Calu3 (cell line): ENCODE results near the gene MRPL1. TPM values are rescaled to one million over a fixed set of nuclear protein-coding genes. Genes with fewer than 3 reads are reported as not detected.

ENCODE experiments used
- BruUV-seq: library from RNA; stranded (reverse); fragments of 400-500 nt; replicated peaks from 2 replicates; lab custom pipeline; 2021; lab: Mats Ljungman, UMichigan
- CTCF ChIA-PET: fragments of 300-600 bp; sonication (Branson Sonifier 250); formaldehyde crosslinking; loops from one replicate; lab custom pipeline; 2022; ENCODE audit warnings: antibody characterized with exemption; lab: Charles Lee
- DNase-seq: peaks from one replicate; pipeline ENCODE4 v3.0.0; 2022
- H3K27ac Mint-ChIP-seq: one replicate; pipeline ENCODE4 v1.8.0; 2022; ENCODE audit warnings: mixed read lengths; ENCODE audit not compliant: unreplicated experiment
- H3K27me3 Mint-ChIP-seq: one replicate; pipeline ENCODE4 v1.8.0; 2022; ENCODE audit warnings: mixed read lengths; ENCODE audit not compliant: unreplicated experiment
- H3K36me3 Mint-ChIP-seq: one replicate; pipeline ENCODE4 v1.8.0; 2022; ENCODE audit warnings: mild to moderate bottlenecking, moderate library complexity, mixed read lengths; ENCODE audit not compliant: insufficient read depth, unreplicated experiment
- H3K4me1 Mint-ChIP-seq: one replicate; pipeline ENCODE4 v1.8.0; 2022; ENCODE audit warnings: mild to moderate bottlenecking, low read depth, mixed read lengths; ENCODE audit not compliant: unreplicated experiment
- H3K4me3 Mint-ChIP-seq: one replicate; pipeline ENCODE4 v1.8.0; 2022; ENCODE audit warnings: mild to moderate bottlenecking, low read depth, moderate library complexity, mixed read lengths; ENCODE audit not compliant: unreplicated experiment
- H3K9me3 Mint-ChIP-seq: one replicate; pipeline ENCODE4 v1.8.0; 2022; ENCODE audit warnings: low read depth, mixed read lengths; ENCODE audit not compliant: unreplicated experiment
- intact Hi-C: fragments of 100-400 bp; cut with micrococcal nuclease; formaldehyde crosslinking; loops from one replicate; pipeline ENCODE4 v1.10.0; 2022; ENCODE audit not compliant: unreplicated experiment
- total RNA-seq: library from RNA; stranded (reverse); gene quantifications from 2 replicates; pipeline ENCODE4 v1.2.3, GENCODE V29; 2022
- TF ChIP-seq, protein P1 (sequence below): fragments of 200-600 bp; IDR thresholded peaks from one replicate; pipeline ENCODE4 v1.8.0; 2022; ENCODE audit warnings: antibody characterized with exemption; ENCODE audit not compliant: unreplicated experiment

Gene MRPL1
- total RNA-seq, 1 experiment from 2014 or later = 29.3 TPM

DNA sequence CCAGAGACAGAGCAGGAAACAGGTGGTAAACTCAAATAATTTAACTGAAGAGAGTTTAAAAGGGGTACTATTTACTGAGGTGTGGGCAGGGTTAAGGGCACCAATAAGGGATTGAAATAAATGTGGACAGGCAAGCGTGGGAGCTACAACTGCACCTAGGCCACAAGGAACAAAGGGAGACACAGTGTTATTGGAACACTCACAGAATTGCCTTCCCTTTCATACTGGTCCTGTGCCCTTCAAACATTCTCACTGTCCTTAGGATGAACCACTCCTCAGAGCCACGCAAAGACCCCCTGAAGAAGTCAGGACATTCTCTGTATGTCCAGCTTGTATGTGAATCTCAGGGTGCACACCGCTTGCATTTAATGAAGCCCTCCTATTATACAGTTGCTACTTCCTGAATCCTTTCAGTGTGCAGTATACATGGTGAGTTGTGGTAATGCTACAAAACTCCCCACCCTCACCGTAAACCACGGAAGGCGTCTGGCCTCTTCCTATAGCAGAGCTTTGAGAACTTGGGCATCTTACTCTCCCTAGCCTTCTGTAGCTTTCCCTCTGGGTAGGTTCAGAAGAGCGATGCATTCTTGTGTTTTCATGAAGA lies 9.6 kb upstream of the MRPL1 start:
- intact Hi-C loops = no loop called here
- H3K4me3 Mint-ChIP-seq = no peak overlapping the region
- H3K9me3 Mint-ChIP-seq = no peaks in the 10 kb centered on the region
- DNase-seq = no peak
- H3K4me1 Mint-ChIP-seq = no peaks in the 10 kb centered on the region
- no peaks in the 10 kb centered on the region for H3K36me3 Mint-ChIP-seq
- no TSS peak for BruUV-seq
- no peak overlapping the region for H3K27ac Mint-ChIP-seq
- no peaks in the 10 kb centered on the region for H3K27me3 Mint-ChIP-seq
- TF ChIP-seq, protein P1, sequence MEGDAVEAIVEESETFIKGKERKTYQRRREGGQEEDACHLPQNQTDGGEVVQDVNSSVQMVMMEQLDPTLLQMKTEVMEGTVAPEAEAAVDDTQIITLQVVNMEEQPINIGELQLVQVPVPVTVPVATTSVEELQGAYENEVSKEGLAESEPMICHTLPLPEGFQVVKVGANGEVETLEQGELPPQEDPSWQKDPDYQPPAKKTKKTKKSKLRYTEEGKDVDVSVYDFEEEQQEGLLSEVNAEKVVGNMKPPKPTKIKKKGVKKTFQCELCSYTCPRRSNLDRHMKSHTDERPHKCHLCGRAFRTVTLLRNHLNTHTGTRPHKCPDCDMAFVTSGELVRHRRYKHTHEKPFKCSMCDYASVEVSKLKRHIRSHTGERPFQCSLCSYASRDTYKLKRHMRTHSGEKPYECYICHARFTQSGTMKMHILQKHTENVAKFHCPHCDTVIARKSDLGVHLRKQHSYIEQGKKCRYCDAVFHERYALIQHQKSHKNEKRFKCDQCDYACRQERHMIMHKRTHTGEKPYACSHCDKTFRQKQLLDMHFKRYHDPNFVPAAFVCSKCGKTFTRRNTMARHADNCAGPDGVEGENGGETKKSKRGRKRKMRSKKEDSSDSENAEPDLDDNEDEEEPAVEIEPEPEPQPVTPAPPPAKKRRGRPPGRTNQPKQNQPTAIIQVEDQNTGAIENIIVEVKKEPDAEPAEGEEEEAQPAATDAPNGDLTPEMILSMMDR = no peak
- CTCF ChIA-PET = no interaction called here

DNA sequence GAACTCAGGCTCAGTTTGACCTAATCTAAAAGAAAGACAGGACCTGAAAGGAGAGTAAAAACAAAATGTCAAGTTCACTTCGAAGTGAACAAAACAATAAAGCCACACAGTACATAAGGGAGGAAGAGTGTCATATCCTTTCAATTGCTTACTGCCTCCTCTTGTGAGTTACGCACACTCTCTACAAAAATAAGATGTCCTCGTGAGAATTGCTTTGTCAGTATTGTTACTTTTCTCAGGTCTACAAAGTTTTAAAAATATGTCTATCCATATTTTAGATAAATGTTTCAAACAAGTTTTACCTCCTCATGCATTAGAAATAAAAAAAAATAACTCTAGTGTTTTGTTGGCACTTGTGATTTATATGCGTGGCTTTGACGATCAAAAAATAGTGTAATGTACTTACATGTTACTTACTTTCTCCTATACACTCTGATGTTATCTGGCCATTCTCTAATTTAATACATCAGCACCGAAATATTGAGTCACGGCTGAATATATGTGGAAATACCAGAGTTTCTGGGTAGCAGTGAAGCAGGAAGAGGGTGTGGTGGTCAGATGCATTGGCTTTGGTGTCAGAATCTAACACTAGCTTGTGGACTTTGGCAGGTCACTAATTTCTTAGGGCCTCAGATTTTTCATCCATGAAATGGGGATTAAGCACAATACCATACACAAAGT lies 8.1 kb upstream of the MRPL1 start:
- Mint-ChIP-seq H3K27me3 (no peaks in the 10 kb centered on the region), H3K27ac (no peak overlapping the region), H3K9me3 (no peaks in the 10 kb centered on the region), H3K4me1 (no peaks in the 10 kb centered on the region), H3K4me3 (no peak overlapping the region), H3K36me3 (no peaks in the 10 kb centered on the region)
- CTCF ChIA-PET = no interaction called here
- no TSS peak for BruUV-seq
- no peak for DNase-seq
- intact Hi-C loops = no loop called here
- TF ChIP-seq, protein P1 = no peak

DNA sequence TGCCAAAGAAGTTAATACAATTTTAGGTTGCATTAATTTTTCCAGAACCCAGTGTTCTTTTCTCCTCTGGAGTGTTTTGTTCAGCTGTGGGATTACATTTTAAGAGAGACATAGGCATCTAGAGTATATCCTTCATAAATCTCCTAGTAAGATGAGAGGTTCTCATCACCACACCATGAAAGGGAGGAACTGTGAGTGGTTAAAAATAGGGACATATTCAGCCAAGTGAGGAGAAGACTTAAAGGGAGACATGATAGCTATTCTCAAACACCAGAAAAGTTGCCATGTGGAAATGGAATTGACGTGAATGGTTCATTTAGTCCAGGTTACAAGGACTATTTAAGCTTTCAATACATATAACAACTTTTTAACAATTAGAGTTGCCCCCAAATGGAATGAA lies 6.5 kb upstream of the MRPL1 start:
- Mint-ChIP-seq H3K27ac (no peak overlapping the region), H3K27me3 (no peaks in the 10 kb centered on the region), H3K4me3 (no peak overlapping the region), H3K36me3 (no peaks in the 10 kb centered on the region), H3K9me3 (no peaks in the 10 kb centered on the region), H3K4me1 (no peaks in the 10 kb centered on the region)
- DNase-seq = no peak
- intact Hi-C loops = no loop called here
- CTCF ChIA-PET = no interaction called here
- no TSS peak for BruUV-seq
- TF ChIP-seq, protein P1 = no peak

DNA sequence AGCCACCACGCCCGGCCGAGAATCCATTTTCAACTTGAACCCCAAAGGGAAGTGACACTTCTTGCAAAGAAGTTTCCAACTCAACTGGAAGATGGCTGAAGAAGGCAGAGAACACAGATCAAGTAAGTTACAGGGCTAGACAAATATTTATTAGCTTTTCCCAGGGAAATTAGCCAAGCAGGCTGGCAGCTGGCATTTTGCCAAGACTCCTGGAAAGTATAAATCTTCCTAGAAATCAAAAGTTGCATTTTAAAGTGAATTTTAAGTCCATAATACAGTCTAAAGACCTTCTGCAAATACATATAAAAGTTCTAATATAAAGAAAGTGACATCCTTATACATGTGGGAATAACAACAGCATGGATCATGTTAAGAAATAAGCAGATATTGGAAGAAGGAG lies 3.4 kb upstream of the MRPL1 start:
- CTCF ChIA-PET = no interaction called here
- no peaks in the 10 kb centered on the region for H3K27me3 Mint-ChIP-seq
- TF ChIP-seq, protein P1 = no peak
- no peak overlapping the region for H3K27ac Mint-ChIP-seq
- no peaks in the 10 kb centered on the region for H3K9me3 Mint-ChIP-seq
- no peak overlapping the region for H3K4me3 Mint-ChIP-seq
- intact Hi-C loops = no loop called here
- DNase-seq = no peak
- peaks cover 27% of the 10 kb centered on the region for H3K36me3 Mint-ChIP-seq
- peaks cover 6% of the 10 kb centered on the region for H3K4me1 Mint-ChIP-seq
- no TSS peak for BruUV-seq
